ENCODE measurements around the gene HADHA.

The HADHA gene

DNA sequence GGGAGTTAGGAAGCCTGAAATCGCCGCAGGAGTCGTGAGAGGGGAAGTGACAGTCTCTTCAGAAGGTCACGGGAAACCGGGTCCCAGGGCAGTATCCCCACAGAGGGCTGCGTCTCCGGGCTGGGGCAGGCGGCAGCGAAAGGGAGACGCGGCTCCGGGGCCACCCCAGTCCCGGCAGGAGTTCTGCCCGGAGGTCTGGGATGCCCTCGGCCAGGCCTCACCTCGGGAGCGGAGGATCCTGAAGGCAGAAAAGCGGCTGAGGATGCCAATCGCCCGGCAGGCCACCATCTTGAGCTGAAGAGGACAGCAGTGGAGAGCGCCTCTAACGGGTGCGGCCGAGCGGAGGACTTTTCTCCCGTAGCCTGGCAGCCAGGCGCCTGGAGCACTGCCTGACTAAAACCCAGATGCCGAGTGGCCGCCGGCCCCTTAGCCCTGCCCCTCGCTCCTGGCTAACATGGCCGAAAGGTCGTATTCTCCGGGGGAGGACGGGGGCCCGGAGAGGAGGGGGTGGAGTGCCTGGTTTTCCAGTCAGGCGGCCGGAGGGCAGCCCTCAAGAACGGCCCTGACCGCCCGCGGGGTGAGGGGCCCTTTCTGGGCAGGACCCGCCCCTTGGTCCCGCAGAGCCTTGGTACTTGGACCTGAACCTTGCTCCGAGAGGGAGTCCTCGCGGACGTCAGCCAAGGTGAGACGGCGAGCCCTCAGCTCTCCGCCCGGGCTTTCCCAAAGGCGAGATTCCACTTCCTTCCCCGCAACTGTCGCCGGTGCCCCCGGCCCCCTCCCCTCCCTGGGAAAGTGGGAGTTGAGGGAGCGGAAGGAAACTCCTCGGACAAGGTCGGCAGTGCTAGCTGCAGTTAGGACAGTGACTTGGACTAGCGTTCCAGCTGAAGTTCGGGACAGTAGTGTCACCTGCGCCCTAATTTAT, at the start of gene HADHA, which contains the start of gene HADHB:
Gene HADHA, minus strand, starts transcription at position 324 of the 922 bp plus-strand sequence. Its CDS starts 36 bp downstream, at position 288.
Gene HADHB, plus strand, starts transcription at position 631 of the 922 bp plus-strand sequence. CDS start 9,316 bp downstream, outside the sequence.
- H3K9me3 ChIP-seq (ENCODE audit: insufficient read depth, low read length): no peaks in the 10 kb centered on the region
- H3K4me3 ChIP-seq (ENCODE audit: low read length): peak within 1 kb of the TSS; percentile 88
- H2AFZ ChIP-seq (ENCODE audit: low read depth, low read length): peak within 1 kb of the TSS; percentile 85
- TF ChIP-seq, protein P1, sequence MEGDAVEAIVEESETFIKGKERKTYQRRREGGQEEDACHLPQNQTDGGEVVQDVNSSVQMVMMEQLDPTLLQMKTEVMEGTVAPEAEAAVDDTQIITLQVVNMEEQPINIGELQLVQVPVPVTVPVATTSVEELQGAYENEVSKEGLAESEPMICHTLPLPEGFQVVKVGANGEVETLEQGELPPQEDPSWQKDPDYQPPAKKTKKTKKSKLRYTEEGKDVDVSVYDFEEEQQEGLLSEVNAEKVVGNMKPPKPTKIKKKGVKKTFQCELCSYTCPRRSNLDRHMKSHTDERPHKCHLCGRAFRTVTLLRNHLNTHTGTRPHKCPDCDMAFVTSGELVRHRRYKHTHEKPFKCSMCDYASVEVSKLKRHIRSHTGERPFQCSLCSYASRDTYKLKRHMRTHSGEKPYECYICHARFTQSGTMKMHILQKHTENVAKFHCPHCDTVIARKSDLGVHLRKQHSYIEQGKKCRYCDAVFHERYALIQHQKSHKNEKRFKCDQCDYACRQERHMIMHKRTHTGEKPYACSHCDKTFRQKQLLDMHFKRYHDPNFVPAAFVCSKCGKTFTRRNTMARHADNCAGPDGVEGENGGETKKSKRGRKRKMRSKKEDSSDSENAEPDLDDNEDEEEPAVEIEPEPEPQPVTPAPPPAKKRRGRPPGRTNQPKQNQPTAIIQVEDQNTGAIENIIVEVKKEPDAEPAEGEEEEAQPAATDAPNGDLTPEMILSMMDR (IDR thresholded peaks at IDR 0.05; ENCODE audit: low read depth, low read length): peak; percentile 14
- TF ChIP-seq EZH2phosphoT487 (IDR thresholded peaks at IDR 0.05; ENCODE audit: low read depth): no peak
- peak within 1 kb of the TSS; percentile 78 for H3K4me2 ChIP-seq (ENCODE audit: low read length)
- no peaks in the 10 kb centered on the region for H3K27me3 ChIP-seq (ENCODE audit: low read depth, low read length)
- peaks cover 35% of the 10 kb centered on the region for H3K4me1 ChIP-seq (ENCODE audit: low read length)
- H3K9ac ChIP-seq (ENCODE audit: low read length): peak within 1 kb of the TSS; percentile 81
- peaks cover 96% of the 10 kb centered on the region for H3K79me2 ChIP-seq (ENCODE audit: low read length)
- no peaks in the 10 kb centered on the region for H4K20me1 ChIP-seq (ENCODE audit: insufficient read depth, low read length)
- no peaks in the 10 kb centered on the region for H3K36me3 ChIP-seq (replicated peaks; ENCODE audit: low read depth, low read length)
- H3K27ac ChIP-seq (ENCODE audit: low read length): peak within 1 kb of the TSS; percentile 82

DNA sequence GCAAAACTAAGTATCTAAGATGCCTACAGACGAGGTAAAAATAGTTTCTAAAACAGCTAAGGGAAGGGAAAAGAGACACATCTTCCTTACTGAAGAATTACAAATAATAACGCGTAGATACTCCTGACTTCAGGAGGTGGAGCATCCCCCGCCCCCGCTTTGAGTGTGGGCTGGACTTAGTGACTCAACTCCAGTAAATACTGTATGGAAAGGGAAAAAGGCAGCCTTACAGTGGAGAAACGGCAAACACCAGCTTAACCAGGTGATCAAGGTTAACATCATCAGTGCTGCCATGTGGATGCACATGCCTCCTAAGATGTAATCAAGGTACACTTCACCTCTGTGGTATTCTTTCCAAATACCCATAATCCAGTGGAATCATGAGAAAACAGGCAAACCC, 48.2 kb upstream of the HADHA start:
- TF ChIP-seq, protein P1 (IDR thresholded peaks at IDR 0.05; ENCODE audit: low read depth, low read length): no peak
- TF ChIP-seq EZH2phosphoT487 (IDR thresholded peaks at IDR 0.05; ENCODE audit: low read depth): no peak
- H3K9ac ChIP-seq (ENCODE audit: low read length): no peak overlapping the region
- no peak overlapping the region for H3K4me3 ChIP-seq (ENCODE audit: low read length)
- H4K20me1 ChIP-seq (ENCODE audit: insufficient read depth, low read length): no peaks in the 10 kb centered on the region
- H3K9me3 ChIP-seq (ENCODE audit: insufficient read depth, low read length): no peaks in the 10 kb centered on the region
- H3K27ac ChIP-seq (ENCODE audit: low read length): no peak overlapping the region
- H3K4me1 ChIP-seq (ENCODE audit: low read length): no peaks in the 10 kb centered on the region
- no peaks in the 10 kb centered on the region for H3K79me2 ChIP-seq (ENCODE audit: low read length)
- peaks cover 2% of the 10 kb centered on the region for H3K36me3 ChIP-seq (replicated peaks; ENCODE audit: low read depth, low read length)
- H2AFZ ChIP-seq (ENCODE audit: low read depth, low read length): no peak overlapping the region
- H3K27me3 ChIP-seq (ENCODE audit: low read depth, low read length): no peaks in the 10 kb centered on the region
- H3K4me2 ChIP-seq (ENCODE audit: low read length): no peak overlapping the region

DNA sequence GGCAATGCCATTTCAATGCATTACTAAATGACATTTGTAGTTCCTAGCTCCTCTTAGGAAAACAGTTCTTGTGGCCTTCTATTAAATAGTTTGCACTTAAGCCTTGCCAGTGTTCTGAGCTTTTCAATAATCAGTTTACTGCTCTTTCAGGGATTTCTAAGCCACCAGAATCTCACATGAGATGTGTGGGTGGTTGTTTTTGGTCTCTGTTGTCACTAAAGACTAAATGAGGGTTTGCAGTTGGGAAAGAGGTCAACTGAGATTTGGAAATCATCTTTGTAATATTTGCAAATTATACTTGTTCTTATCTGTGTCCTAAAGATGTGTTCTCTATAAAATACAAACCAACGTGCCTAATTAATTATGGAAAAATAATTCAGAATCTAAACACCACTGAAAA, 45.6 kb upstream of the HADHA start:
- H3K9ac ChIP-seq (ENCODE audit: low read length): no peak overlapping the region
- H3K4me2 ChIP-seq (ENCODE audit: low read length): no peak overlapping the region
- H3K4me1 ChIP-seq (ENCODE audit: low read length): 0 out of 2 replicates have a peak, but pooled peaks cover 3% of the 10 kb centered on the region
- H3K27me3 ChIP-seq (ENCODE audit: low read depth, low read length): no peaks in the 10 kb centered on the region
- H2AFZ ChIP-seq (ENCODE audit: low read depth, low read length): no peak overlapping the region
- no peak for TF ChIP-seq EZH2phosphoT487 (IDR thresholded peaks at IDR 0.05; ENCODE audit: low read depth)
- TF ChIP-seq, protein P1 (IDR thresholded peaks at IDR 0.05; ENCODE audit: low read depth, low read length): no peak
- H3K9me3 ChIP-seq (ENCODE audit: insufficient read depth, low read length): no peaks in the 10 kb centered on the region
- no peaks in the 10 kb centered on the region for H3K79me2 ChIP-seq (ENCODE audit: low read length)
- H3K36me3 ChIP-seq (replicated peaks; ENCODE audit: low read depth, low read length): peaks cover 10% of the 10 kb centered on the region
- H4K20me1 ChIP-seq (ENCODE audit: insufficient read depth, low read length): no peaks in the 10 kb centered on the region
- no peak overlapping the region for H3K27ac ChIP-seq (ENCODE audit: low read length)
- no peak overlapping the region for H3K4me3 ChIP-seq (ENCODE audit: low read length)

GRCh38 chr2:26285931-26286330, 41.5 kb upstream of the HADHA start:
- H3K79me2 ChIP-seq (ENCODE audit: low read length): no peaks in the 10 kb centered on the region
- no peak overlapping the region for H2AFZ ChIP-seq (ENCODE audit: low read depth, low read length)
- H3K4me2 ChIP-seq (ENCODE audit: low read length): no peak overlapping the region
- no peak overlapping the region for H3K27ac ChIP-seq (ENCODE audit: low read length)
- H3K36me3 ChIP-seq (replicated peaks; ENCODE audit: low read depth, low read length): peaks cover 25% of the 10 kb centered on the region
- TF ChIP-seq EZH2phosphoT487 (IDR thresholded peaks at IDR 0.05; ENCODE audit: low read depth): no peak
- TF ChIP-seq, protein P1 (IDR thresholded peaks at IDR 0.05; ENCODE audit: low read depth, low read length): no peak
- H3K9ac ChIP-seq (ENCODE audit: low read length): no peak overlapping the region
- no peaks in the 10 kb centered on the region for H3K27me3 ChIP-seq (ENCODE audit: low read depth, low read length)
- 0 out of 2 replicates have a peak, but pooled peaks cover 3% of the 10 kb centered on the region for H3K4me1 ChIP-seq (ENCODE audit: low read length)
- H3K4me3 ChIP-seq (ENCODE audit: low read length): no peak overlapping the region
- no peaks in the 10 kb centered on the region for H3K9me3 ChIP-seq (ENCODE audit: insufficient read depth, low read length)
- H4K20me1 ChIP-seq (ENCODE audit: insufficient read depth, low read length): no peaks in the 10 kb centered on the region
